Occipital lobe (tissue), 3 donors: ENCODE data around the gene PPP2R3B. TPM values are rescaled to one million over a fixed set of nuclear protein-coding genes. Genes with fewer than 3 reads are reported as not detected.
"Not testable (repeated sequence)": the region's sequence is repeated elsewhere in the genome, so short reads cannot be mapped to it uniquely, and the experiment has no call there.

Source experiments
- DNase-seq: peaks from one replicate; lab custom pipeline; 2025; lab: John Stamatoyannopoulos, UW
- small RNA-seq: library from RNA; depleted of rRNA; stranded (forward); fragments of <200 nt; gene quantifications from one replicate; pipeline ENCODE3, GENCODE V24; 2014
- total RNA-seq: library from RNA; depleted of rRNA; stranded (reverse); fragments of >200 nt; gene quantifications from one replicate; pipeline ENCODE4 v1.2.3, GENCODE V29; 2014

PPP2R3B gene
- total RNA-seq, 1 donor from 2014 or later, result 15.4 TPM

GRCh38 chrX:305781-306613 is 80.7 kb downstream of the PPP2R3B start:
- DNase-seq, result not testable (repeated sequence)

DNA sequence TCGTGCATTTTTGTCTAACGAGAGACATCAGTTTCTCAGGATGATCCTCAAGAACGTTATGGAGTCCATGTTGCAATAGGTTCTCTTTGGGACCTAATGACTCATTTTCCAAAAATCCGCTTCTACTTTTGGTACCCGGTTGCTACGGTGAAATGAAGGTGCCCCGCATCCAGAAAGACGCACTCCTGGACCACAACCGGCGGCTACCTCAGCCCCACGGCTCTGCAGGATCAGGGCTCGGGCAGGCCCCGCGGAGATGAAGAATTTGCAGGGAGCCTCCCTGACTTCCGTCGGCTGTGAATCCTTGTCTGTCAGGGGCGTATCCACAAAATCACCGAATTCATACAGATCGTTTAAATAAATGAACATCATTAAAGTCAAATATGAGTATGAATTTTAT is 83.7 kb downstream of the PPP2R3B start:
- no peak for DNase-seq

- DNase-seq, result no peak
Observed at GRCh38 chrX:300334-300733, 86.4 kb downstream of the PPP2R3B start.

GRCh38 chrX:298993-299392 is 87.7 kb downstream of the PPP2R3B start:
- no peak for DNase-seq

- no peak for DNase-seq
Observed at GRCh38 chrX:295136-295535, 91.6 kb downstream of the PPP2R3B start.

DNA sequence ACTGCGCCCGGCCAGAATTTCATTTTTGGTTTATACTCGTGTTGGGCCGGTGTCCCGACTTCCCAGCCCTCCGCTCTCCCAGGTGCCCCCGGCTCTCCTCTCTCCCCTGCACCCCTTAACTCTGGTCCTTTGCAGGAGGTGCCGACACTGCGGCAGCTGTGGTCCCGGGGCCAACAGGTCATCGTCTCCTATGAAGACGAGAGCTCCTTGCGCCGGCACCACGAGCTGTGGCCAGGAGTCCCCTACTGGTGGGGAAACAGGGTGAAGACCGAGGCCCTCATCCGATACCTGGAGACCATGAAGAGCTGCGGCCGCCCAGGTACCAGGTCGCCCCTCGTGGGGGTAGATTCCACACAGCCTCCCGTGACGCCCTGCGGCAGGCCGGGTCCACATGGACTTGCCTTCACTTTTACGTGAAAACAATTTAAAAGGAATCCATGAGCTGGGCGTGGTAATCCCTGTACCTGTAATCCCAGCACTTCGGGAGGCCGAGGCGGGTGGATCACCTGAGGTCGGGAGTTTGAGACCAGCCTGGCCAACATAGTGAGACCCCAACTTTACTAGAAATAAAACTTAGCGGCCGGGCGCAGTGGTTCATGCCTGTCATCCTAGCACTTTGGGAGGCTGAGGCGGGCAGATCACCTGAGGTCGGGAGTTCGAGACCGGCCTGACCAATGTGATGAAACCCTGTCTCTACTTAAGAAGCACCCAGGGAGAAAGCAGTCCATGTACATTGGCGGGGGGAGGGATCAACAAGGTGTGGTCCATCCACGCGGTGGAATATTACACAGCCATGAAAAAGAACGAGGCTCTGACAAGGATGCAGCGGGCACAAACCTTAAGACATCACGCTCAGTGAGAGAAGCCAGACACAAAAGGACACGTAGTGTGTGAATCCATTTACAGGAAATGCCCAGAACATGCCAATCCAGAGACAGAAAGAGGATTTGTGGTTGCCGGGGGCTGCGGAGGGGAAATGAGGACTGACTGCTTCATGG is 93.5 kb downstream of the PPP2R3B start:
- DNase-seq, result no peak

- no peak for DNase-seq
Observed at GRCh38 chrX:291411-291901, 95.3 kb downstream of the PPP2R3B start.

DNA sequence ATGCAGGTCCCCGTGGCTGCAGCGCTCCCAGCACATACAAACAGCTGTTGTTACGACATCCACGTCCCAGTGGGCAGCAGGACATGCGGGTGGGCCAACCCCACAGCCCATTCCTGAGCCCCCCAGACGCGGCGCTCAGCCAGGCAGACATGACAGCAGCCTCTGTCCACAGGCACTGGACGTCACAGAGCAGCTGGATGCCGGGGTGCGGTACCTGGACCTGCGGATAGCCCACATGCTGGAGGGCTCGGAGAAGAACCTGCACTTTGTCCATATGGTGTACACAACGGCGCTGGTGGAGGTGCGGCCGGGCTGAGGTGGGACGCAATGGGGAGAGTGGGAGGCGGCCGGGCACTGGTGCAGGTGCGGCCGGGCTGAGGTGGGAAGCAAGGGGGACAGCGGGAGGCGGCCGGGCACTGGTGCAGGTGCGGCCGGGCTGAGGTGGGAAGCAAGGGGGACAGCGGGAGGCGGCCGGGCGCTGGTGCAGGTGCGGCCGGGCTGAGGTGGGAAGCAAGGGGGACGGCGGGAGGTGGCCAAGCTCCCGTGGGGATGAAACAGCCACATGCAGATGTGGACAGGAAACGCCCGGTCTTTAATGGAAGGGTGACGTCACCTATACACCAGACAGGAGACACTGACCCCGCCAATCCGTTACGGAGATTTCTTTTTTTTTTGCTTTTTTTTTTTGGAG is 96.1 kb downstream of the PPP2R3B start:
- DNase-seq, result no peak

- no peak for DNase-seq
Observed at GRCh38 chrX:288561-288991, 98.1 kb downstream of the PPP2R3B start.

- DNase-seq, result no peak
Observed at GRCh38 chrX:287670-288069, 99.0 kb downstream of the PPP2R3B start.

- no peak for DNase-seq
Observed at GRCh38 chrX:285076-285677, 101.5 kb downstream of the PPP2R3B start.

Small RNA genes lying within 50 kb of the gene (small RNA-seq; reads per million reads assigned to genes)
- not detected for gene RF00017

Other genes with a start within 250 kb of the PPP2R3B start
- gene PLCXD1, start 105.5 kb downstream of the PPP2R3B start, total RNA-seq, result 16.2 TPM
- gene GTPBP6, start 68.1 kb downstream of the PPP2R3B start, total RNA-seq, result 15.0 TPM
- under 0.01 TPM for gene SHOX, start 243.9 kb upstream of the PPP2R3B start, total RNA-seq